ENCODE measurements around the gene PITHD1.

- TF ChIP-seq CTCF (IDR thresholded peaks at IDR 0.05) (no peak; the same call in 1 of the 2 replicates), POLR2AphosphoS5 (IDR thresholded peaks at IDR 0.05; ENCODE audit: low read depth, low read length) (no peak), REST (IDR thresholded peaks at IDR 0.05; ENCODE audit: insufficient read depth in 1 of 2, low read depth in 2 of 2, low read length in 1 of 2) (no peak), TCF7L2 (IDR thresholded peaks at IDR 0.05; ENCODE audit: low read depth, low read length) (no peak)
Measured at GRCh38 chr1:23804183-23804835, 26.1 kb downstream of the PITHD1 start.
